GM12891 (cell line): ENCODE measurements around the gene LRIT2. TPM values are rescaled to one million over a fixed set of nuclear protein-coding genes. Genes with fewer than 3 reads are reported as not detected.

Source experiments
- DNase-seq: peaks from one replicate; pipeline ENCODE4 v3.0.0; 2011; ENCODE audit warnings: low spot score; ENCODE audit not compliant: insufficient read length
- FAIRE-seq: peaks from 2 replicates; lab custom pipeline; 2011; peaks lifted over from hg19 to GRCh38; lab: Jason Lieb, UNC
- PAX5 ChIP-seq: IDR thresholded peaks from 2 replicates; pipeline ENCODE4 v1.6.1; 2011; ENCODE audit warnings: low read length, moderate library complexity, mild to moderate bottlenecking; ENCODE audit not compliant: insufficient read depth, severe bottlenecking
- POLR2A ChIP-seq: IDR thresholded peaks from 2 replicates; pipeline ENCODE4 v1.6.1; 2011; ENCODE audit warnings: low read depth, low read length, control low read depth
- POLR2AphosphoS5 ChIP-seq: IDR thresholded peaks from 2 replicates; pipeline ENCODE4 v1.6.1; 2011; ENCODE audit warnings: low read depth, low read length, control low read depth
- POU2F2 ChIP-seq: IDR thresholded peaks from 2 replicates; pipeline ENCODE4 v1.6.1; 2011; ENCODE audit warnings: low read depth, mild to moderate bottlenecking, control low read depth, low read length, moderate library complexity
- SPI1 ChIP-seq: IDR thresholded peaks from 2 replicates; pipeline ENCODE4 v1.6.1; 2011; ENCODE audit warnings: low read depth, low read length, control low read depth
- TAF1 ChIP-seq: IDR thresholded peaks from 2 replicates; pipeline ENCODE4 v1.6.1; 2011; ENCODE audit warnings: low read depth, low read length, control low read depth
- polyA plus RNA-seq: library from polyadenylated mRNA; unstranded; fragments of >200 nt; gene quantifications from one replicate; pipeline ENCODE4 v1.2.1, GENCODE V29; 2012; ENCODE audit warnings: low read depth, missing spikeins, inconsistent platforms; ENCODE audit not compliant: missing spikeins

Gene LRIT2, protein sequence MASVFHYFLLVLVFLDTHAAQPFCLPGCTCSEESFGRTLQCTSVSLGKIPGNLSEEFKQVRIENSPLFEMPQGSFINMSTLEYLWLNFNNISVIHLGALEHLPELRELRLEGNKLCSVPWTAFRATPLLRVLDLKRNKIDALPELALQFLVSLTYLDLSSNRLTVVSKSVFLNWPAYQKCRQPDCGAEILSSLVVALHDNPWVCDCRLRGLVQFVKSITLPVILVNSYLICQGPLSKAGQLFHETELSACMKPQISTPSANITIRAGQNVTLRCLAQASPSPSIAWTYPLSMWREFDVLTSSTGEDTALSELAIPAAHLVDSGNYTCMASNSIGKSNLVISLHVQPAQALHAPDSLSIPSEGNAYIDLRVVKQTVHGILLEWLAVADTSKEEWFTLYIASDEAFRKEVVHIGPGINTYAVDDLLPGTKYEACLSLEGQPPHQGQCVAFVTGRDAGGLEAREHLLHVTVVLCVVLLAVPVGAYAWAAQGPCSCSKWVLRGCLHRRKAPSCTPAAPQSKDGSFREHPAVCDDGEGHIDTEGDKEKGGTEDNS
- not detected for polyA plus RNA-seq

DNA sequence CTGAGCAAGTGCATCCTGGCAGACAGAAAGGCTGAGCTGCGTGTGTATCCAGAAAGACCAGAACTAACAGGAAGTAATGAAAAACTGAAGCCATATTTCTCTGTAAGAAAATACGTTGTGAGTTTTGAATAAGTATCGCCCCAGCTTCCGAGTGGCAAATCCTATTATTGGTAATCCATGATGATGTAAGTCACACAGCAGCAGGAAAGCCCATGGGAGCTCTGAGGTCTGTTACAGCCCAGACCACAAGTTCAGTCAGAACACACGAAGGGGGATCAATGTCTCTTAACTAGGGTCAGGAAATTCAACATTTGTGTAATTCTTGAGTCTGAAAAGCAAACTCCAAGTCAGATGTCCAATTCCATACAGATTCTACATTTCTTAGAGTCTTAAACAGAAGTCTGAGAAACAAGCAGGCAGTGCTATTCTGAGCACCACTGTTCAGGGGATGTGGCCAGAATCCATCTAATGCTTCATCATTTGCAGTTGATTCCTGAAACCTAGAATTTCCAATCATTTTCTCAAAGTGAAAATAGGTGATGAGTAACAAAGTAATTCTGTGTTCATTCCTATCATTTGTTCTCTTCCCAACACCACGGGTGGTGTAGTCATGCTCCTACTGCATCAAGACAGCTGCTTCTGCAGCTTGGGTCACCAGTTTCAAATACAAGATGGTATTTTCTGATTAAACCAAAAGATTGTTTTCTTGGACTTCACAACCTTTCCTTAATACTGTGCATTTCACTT is at the start of gene LRIT2:
Gene LRIT2, minus strand, starts transcription at position 118 of the 747 bp plus-strand sequence. Its CDS starts 24 bp downstream, at position 94.
- DNase-seq = no peak
- FAIRE-seq = no peak
- TF ChIP-seq TAF1 (no peak), POLR2AphosphoS5 (no peak), POU2F2 (no peak), SPI1 (no peak), POLR2A (no peak), PAX5 (no peak)

DNA sequence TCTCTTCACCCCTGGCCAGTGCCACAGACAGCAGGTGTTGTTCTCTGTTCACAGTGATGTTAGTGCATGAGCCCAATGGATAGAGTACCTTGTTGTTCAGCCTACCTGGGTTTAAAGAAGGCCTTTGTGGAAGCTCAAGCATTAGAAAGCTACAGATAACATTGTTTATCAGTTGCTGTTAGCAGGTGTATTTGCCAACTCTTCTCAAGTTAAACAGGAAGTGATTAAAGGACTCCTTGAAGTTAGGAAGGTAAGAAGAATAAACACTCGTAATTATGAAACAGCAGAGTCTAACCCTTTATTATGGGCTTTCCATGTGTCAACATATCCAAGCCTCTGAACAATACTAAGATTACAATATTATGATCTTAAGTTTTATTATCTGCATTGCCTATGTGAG is 45.4 kb upstream of the LRIT2 start:
- FAIRE-seq = no peak
- no peak for TF ChIP-seq TAF1
- TF ChIP-seq SPI1 = no peak
- TF ChIP-seq POLR2AphosphoS5 = no peak
- TF ChIP-seq POU2F2 = no peak
- no peak for TF ChIP-seq POLR2A
- no peak for TF ChIP-seq PAX5
- no peak for DNase-seq

DNA sequence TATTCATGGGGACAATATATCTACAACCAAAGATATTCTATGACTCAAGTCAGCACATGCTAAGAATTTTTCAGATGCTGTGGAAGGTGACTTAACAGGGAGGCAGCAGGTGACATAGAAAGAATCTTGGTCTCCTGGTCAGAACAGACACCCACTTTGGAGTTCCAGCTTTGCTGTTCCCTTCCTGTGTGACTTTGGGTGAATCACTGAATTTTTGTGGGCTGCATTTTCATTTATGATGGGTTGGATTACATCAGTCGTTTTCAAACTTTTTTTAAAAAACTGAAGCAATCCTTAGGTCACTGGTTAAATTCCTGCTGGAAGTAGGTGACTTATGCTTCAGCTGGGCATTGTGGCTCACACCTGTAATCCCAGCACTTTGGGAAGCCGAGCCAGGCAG is 44.4 kb upstream of the LRIT2 start:
- no peak for FAIRE-seq
- no peak for DNase-seq
- TF ChIP-seq SPI1 (no peak), POLR2A (no peak), TAF1 (no peak), POU2F2 (no peak), POLR2AphosphoS5 (no peak), PAX5 (no peak)

DNA sequence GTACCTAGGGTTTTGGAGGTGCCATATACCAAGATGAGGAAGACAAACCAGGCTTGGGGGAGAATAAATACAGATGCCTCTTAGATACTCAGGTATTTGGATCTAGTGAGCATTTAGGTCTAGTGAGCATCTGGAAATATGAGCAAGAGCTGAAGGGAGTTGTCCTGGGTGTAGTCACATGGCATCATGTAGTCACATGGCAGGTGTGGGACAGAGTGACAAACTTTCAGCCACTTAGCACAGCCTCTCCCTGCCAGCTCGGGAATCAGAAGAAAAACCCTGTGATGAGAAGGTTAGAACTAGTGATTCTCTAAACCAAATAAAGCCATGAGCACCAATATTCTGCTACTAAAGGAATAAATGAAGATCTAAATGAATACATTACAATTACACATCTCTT is 43.8 kb upstream of the LRIT2 start:
- DNase-seq (no peak), FAIRE-seq (no peak)
- TF ChIP-seq POLR2A = no peak
- TF ChIP-seq PAX5 = no peak
- no peak for TF ChIP-seq SPI1
- TF ChIP-seq TAF1 = no peak
- TF ChIP-seq POLR2AphosphoS5 = no peak
- TF ChIP-seq POU2F2 = no peak

DNA sequence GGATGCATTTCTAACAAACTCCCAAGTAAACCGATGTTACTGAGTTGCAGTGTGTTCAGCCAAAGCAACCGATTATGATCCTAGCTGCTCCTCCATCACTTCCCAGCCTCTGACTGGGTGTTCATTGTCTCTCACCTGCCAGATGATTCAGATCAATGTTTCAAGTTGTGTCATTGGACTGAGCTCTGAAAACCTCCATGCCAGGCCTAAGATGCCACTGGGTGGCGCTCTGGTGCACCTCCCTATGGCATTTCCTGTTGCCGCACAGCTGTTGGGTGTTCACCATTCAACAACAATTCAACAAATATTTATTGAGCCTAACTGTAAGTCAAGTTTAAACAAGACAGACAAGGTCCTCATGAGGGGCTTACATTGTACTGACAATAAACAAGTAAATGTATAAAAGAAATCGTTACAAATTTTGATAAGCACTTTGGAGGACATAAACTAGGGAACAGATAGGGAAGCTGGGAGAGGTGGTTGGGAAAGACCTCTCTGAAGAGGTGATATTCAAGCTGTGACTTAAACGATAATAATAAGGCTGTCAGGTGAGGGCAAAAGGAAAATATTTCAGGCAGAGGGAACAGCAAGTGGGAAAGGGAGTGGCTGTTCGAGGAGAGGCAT is 42.3 kb upstream of the LRIT2 start:
- TF ChIP-seq POLR2AphosphoS5 = no peak
- no peak for TF ChIP-seq TAF1
- no peak for TF ChIP-seq POU2F2
- no peak for TF ChIP-seq PAX5
- no peak for TF ChIP-seq SPI1
- TF ChIP-seq POLR2A = no peak
- DNase-seq (no peak), FAIRE-seq (peak; percentile 88)

DNA sequence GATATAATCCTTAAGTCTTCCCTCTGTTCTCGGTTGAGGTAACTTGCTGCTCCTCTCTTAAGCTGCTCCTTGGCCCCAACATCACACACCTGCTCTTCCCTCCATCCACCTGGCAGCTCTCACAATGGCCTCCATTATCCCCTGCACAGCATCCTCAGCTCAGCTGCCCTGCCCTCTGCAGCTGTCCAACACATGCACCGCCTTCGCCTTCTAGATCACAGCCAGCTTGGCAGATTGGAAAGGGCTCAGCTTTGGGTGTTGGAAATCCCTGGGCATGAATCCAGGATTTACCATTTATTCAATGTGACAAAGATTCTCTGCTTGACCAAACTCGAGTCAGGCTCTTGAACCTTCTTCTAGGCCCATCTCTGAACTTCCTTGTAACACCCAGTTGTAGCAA is 40.1 kb upstream of the LRIT2 start:
- TF ChIP-seq POLR2A = no peak
- TF ChIP-seq TAF1 = no peak
- no peak for TF ChIP-seq POU2F2
- TF ChIP-seq SPI1 = no peak
- no peak for TF ChIP-seq PAX5
- no peak for TF ChIP-seq POLR2AphosphoS5
- FAIRE-seq (no peak), DNase-seq (no peak)

DNA sequence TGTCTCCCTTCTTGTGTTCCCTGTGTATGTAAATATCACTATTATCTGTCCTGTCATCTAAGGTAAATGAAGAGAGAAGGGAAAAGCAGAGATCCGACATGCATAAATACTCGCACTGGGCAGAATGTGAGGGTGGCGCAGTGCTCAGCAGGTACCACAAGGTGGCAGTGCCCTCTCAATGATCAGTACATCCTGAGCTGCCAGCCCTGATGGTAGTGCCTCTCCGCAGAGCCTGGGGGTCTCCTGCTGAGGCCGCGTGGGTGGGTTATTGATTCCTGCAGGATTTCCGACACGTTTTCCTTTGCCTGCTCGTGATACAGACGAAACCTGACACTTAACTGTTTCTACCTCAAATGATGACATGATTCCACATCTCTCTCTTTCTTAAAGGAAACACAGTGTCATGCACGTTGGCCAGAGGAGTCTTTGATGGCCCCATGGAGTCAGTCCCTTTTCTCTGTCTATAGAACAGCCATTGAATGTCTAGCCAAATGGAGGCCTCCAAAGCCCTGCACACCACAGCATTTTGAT is 39.3 kb upstream of the LRIT2 start:
- TF ChIP-seq POU2F2 (0 out of 2 replicates have a peak, but pooled peaks have one; percentile 42), POLR2AphosphoS5 (no peak)

DNA sequence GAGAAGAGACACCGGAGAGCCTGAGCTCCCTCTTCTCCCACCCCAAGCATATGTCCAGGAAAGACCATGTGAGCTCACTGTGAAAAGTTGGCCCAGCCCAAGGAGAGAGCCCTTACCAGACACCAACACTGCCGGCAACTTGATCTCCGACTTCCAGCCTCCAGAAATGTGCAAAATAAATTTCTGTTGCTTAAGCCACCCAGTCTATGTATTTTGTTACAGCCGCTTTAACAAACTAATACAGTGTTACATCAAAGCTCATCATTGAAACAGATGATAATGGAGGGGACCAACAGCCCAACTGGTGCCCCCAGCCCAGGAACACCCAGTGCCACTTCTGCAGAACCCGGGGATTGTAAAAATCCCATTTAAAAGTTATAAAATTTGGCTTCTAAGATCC is 38.4 kb upstream of the LRIT2 start:
- FAIRE-seq (no peak), DNase-seq (no peak)
- TF ChIP-seq POLR2A = no peak
- TF ChIP-seq SPI1 = no peak
- no peak for TF ChIP-seq TAF1
- TF ChIP-seq POU2F2 = no peak
- no peak for TF ChIP-seq POLR2AphosphoS5
- no peak for TF ChIP-seq PAX5

More for the DNA sequence above, 39.3 kb upstream of the LRIT2 start:
- DNase-seq = no peak
- peak; percentile 98 for FAIRE-seq

DNA sequence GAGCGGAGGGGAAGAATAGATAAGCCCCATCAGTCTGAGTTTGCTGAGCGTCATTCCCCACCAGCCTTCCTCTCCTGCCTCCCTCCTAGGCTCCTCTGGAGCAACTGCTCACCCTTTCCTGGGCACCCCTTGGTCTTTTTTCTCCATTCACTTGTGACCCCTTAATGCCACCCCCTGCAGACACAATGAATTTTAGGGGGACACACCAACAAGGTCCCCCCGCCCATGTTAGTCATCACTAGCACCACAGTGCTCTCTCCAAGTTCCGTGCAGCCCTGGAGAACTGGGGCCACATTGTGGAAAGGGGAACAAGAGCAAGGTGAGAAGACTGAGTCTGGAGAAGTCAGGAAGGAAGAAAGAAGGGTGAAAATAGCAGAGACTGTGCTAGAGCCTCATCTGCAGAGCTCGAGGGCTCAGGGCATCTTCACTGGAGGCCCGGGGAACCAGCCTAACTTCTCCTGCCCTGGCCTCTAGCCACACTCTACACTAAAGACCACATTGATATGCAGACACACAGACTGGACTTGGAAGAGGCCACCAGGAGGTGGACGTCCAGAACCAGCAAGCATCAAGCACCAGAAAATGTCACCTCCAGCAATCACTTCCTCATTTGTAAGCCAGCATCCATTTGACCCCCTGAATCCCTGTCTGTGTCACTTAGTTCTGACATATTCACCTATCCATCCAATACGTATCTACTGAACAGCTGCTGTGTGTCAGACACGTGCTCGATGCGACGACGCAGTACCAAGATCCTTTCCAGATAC is 37.0 kb upstream of the LRIT2 start:
- FAIRE-seq (no peak), DNase-seq (no peak)
- no peak for TF ChIP-seq PAX5
- TF ChIP-seq POLR2AphosphoS5 = no peak
- peak; percentile 77 for TF ChIP-seq SPI1
- no peak for TF ChIP-seq TAF1
